GM19193 (cell line): Measurements from ENCODE around the gene ADCY2.

ENCODE experiments used
- POLR2A ChIP-seq: IDR thresholded peaks from 4 replicates; pipeline ENCODE4 v1.6.1; 2011; ENCODE audit not compliant: insufficient read depth, insufficient read length; ENCODE audit errors: extremely low read depth

The ADCY2 gene

GRCh38 chr5:7395947-7396712 lies at the start of gene ADCY2:
Gene ADCY2 (plus strand): TSS chr5:7396138. CDS start chr5:7396297, 159 bp downstream.
- TF ChIP-seq POLR2A = no peak

GRCh38 chr5:7347377-7347776 lies 48.6 kb upstream of the ADCY2 start:
- no peak for TF ChIP-seq POLR2A

- TF ChIP-seq POLR2A = no peak
Observed at GRCh38 chr5:7348168-7348854, 47.6 kb upstream of the ADCY2 start.

- no peak for TF ChIP-seq POLR2A
Observed at GRCh38 chr5:7361593-7361992, 34.3 kb upstream of the ADCY2 start.

GRCh38 chr5:7363067-7363677 lies 32.8 kb upstream of the ADCY2 start:
- TF ChIP-seq POLR2A = no peak

GRCh38 chr5:7364226-7364875 lies 31.6 kb upstream of the ADCY2 start:
- no peak for TF ChIP-seq POLR2A

- TF ChIP-seq POLR2A = no peak
Observed at GRCh38 chr5:7367780-7368179, 28.2 kb upstream of the ADCY2 start.

GRCh38 chr5:7372399-7372798 lies 23.5 kb upstream of the ADCY2 start:
- no peak for TF ChIP-seq POLR2A

- TF ChIP-seq POLR2A = no peak
Observed at GRCh38 chr5:7374186-7374585, 21.8 kb upstream of the ADCY2 start.

GRCh38 chr5:7375457-7375856 lies 20.5 kb upstream of the ADCY2 start:
- no peak for TF ChIP-seq POLR2A

GRCh38 chr5:7376871-7377270 lies 19.1 kb upstream of the ADCY2 start:
- no peak for TF ChIP-seq POLR2A

- TF ChIP-seq POLR2A = no peak
Observed at GRCh38 chr5:7377761-7378160, 18.2 kb upstream of the ADCY2 start.

GRCh38 chr5:7382588-7382987 lies 13.3 kb upstream of the ADCY2 start:
- no peak for TF ChIP-seq POLR2A

- no peak for TF ChIP-seq POLR2A
Observed at GRCh38 chr5:7385681-7386080, 10.3 kb upstream of the ADCY2 start.

GRCh38 chr5:7388553-7388952 lies 7.4 kb upstream of the ADCY2 start:
- TF ChIP-seq POLR2A = no peak

- TF ChIP-seq POLR2A = no peak
Observed at GRCh38 chr5:7391215-7391614, 4.7 kb upstream of the ADCY2 start.
